K562 (cell line): ENCODE measurements around the gene AMPD1. TPM values are rescaled to one million over a fixed set of nuclear protein-coding genes. Genes with fewer than 3 reads are reported as not detected.

Experiments used
- CC2D1A ChIP-seq: fragments of 450-650 bp; IDR thresholded peaks from 2 replicates; pipeline ENCODE4 v1.6.1; 2017; ENCODE audit warnings: mild to moderate bottlenecking
- IFI16 ChIP-seq: fragments of 250-450 bp; sonication (Bioruptor Pico); IDR thresholded peaks from 2 replicates; pipeline ENCODE4 v2.1.2; 2022; ENCODE audit warnings: mild to moderate bottlenecking, inconsistent platforms
- KAT8 ChIP-seq: fragments of 450-650 bp; IDR thresholded peaks from 2 replicates; pipeline ENCODE4 v1.6.1; 2016; ENCODE audit warnings: low read depth, mild to moderate bottlenecking
- NCOA1 ChIP-seq: fragments of 450-650 bp; IDR thresholded peaks from 2 replicates; pipeline ENCODE4 v1.6.1; 2016; ENCODE audit warnings: low read depth
- OTX1 ChIP-seq: fragments of 450-650 bp; formaldehyde crosslinking; IDR thresholded peaks from 2 replicates; pipeline ENCODE4 v1.4.0; 2022; ENCODE audit warnings: mild to moderate bottlenecking
- SPI1 ChIP-seq: IDR thresholded peaks from 2 replicates; pipeline ENCODE4 v1.6.1; 2011; ENCODE audit warnings: low read depth, low read length, control low read depth, borderline replicate concordance
- TCF7L2 ChIP-seq: fragments of 150-350 bp; IDR thresholded peaks from 2 replicates; pipeline ENCODE4 v1.6.1; 2016; ENCODE audit warnings: low read depth, mild to moderate bottlenecking, low read length, moderate library complexity
- ZNF274 ChIP-seq: IDR thresholded peaks from 2 replicates; pipeline ENCODE4 v1.6.1; 2011; ENCODE audit warnings: low read depth, mild to moderate bottlenecking, low read length, moderate library complexity, borderline replicate concordance
- ZNF444 ChIP-seq: fragments of 250-450 bp; sonication (Bioruptor Pico); IDR thresholded peaks from 2 replicates; pipeline ENCODE4 v1.4.0; 2020; ENCODE audit warnings: mild to moderate bottlenecking, moderate library complexity
- ZNF707 ChIP-seq: fragments of 250-450 bp; sonication (Bioruptor Pico); conservative IDR thresholded peaks from 2 replicates; pipeline ENCODE4 v1.8.0; 2022; ENCODE audit warnings: inconsistent platforms, mild to moderate bottlenecking, moderate library complexity
- polyA plus RNA-seq, 8 experiments: library from polyadenylated mRNA; depleted of rRNA in 4 of 8; stranded (reverse) in 5 of 8; unstranded in 3 of 8; fragments of >200 nt; fragmentation: Nextera tagmentation in 2 of 8; fragmentation: Illumina TruSeq in 1 of 8; extraction: Ambion mirVana in 2 of 8; extraction: Trizol in 1 of 8; gene quantifications; 2 replicates each; pipeline versions ENCODE4 v1.2.1 to v1.2.3, GENCODE V29; 2011 to 2014; ENCODE audit warnings: inconsistent platforms in 1 of 8, missing spikeins in 1 of 8
- total RNA-seq, 7 experiments: library from RNA; depleted of rRNA in 6 of 7; stranded (reverse); fragments of >200 nt in 6 of 7; fragmentation: Illumina TruSeq in 2 of 7; extraction: Trizol in 2 of 7; gene quantifications; 2 replicates each; pipeline versions ENCODE4 v1.2.1 to v1.2.3, GENCODE V29; 2011 to 2021; ENCODE audit warnings: low replicate concordance in 1 of 7
- TF ChIP-seq, protein P1 (sequence below): fragments of 250-450 bp; sonication (Bioruptor Pico); IDR thresholded peaks from 2 replicates; pipeline ENCODE4 v1.4.0; 2020; ENCODE audit warnings: mild to moderate bottlenecking, moderate library complexity
- TF ChIP-seq, protein P2 (sequence below), 2 experiments: fragments of 450-650 bp; IDR thresholded peaks; 2 replicates each; pipeline ENCODE4 v1.6.1; 2018; ENCODE audit warnings: mild to moderate bottlenecking in 2 of 2, low read depth in 1 of 2; ENCODE audit not compliant: partially characterized antibody in 2 of 2
- TF ChIP-seq, protein P3 (sequence below): fragments of 250-450 bp; sonication (Bioruptor Pico); IDR thresholded peaks from 2 replicates; pipeline ENCODE4 v1.4.0; 2020; ENCODE audit warnings: mild to moderate bottlenecking, moderate library complexity, borderline replicate concordance
- TF ChIP-seq, protein P4 (sequence below): sonication (generic); formaldehyde crosslinking; IDR thresholded peaks from 2 replicates; pipeline ENCODE4 v1.4.0; 2020; ENCODE audit warnings: mild to moderate bottlenecking, missing genetic modification reagents

The AMPD1 gene
- total and polyA plus RNA-seq, 9 of the 15 experiments (the other 6 are each of a cell fraction or from before 2014, with no cell fraction given) = 0.04 to 0.17 TPM; not detected in 7

DNA sequence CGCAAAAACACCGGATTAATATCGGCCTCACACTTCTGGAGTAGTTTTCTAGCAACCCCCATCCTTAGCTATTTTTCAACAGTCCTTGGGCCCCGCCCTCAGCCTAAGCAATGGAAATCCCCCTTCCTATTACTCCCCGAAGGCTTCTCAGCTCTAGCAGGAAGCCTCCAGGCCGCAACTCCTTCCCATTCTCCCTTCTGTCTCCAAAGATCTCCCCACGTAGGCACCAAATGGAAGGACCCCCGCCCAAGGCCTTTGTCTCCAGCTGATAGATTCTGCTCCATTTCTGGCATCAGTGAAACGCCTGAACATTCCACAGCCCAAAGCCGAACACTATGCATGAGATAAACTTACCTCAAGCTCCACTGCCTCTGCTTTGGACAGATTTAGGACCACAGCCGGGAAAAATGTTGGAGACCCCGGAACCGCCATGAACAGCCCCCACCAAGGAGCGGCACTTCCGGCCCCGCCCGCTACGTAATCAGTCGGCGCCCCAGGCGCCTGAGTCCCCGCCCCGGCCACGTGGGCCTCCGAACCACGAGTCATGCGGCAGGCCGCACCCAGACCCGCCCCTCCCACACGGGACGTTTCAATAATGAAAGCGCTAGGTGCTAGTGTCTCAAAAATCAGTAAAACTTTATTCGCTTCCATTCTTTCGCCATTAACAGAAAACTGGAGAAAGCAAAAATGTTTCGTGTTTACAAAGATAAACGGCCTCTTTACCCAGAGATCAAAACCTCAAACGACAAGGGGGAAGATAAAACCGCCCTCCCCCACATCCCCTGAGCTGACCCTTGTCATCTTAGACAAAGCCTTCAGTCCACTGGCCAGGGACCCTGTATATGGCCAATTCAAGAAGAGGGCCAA is 21.2 kb upstream of the AMPD1 start, which contains the start of gene NRAS (continued):
- TF ChIP-seq ZNF274 = no peak
- TF ChIP-seq, protein P1, sequence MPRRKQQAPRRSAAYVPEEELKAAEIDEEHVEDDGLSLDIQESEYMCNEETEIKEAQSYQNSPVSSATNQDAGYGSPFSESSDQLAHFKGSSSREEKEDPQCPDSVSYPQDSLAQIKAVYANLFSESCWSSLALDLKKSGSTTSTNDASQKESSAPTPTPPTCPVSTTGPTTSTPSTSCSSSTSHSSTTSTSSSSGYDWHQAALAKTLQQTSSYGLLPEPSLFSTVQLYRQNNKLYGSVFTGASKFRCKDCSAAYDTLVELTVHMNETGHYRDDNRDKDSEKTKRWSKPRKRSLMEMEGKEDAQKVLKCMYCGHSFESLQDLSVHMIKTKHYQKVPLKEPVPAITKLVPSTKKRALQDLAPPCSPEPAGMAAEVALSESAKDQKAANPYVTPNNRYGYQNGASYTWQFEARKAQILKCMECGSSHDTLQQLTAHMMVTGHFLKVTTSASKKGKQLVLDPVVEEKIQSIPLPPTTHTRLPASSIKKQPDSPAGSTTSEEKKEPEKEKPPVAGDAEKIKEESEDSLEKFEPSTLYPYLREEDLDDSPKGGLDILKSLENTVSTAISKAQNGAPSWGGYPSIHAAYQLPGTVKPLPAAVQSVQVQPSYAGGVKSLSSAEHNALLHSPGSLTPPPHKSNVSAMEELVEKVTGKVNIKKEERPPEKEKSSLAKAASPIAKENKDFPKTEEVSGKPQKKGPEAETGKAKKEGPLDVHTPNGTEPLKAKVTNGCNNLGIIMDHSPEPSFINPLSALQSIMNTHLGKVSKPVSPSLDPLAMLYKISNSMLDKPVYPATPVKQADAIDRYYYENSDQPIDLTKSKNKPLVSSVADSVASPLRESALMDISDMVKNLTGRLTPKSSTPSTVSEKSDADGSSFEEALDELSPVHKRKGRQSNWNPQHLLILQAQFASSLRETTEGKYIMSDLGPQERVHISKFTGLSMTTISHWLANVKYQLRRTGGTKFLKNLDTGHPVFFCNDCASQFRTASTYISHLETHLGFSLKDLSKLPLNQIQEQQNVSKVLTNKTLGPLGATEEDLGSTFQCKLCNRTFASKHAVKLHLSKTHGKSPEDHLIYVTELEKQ (CRISPR knock-in tag) = no peak
- TF ChIP-seq TCF7L2 = peak; percentile 11; the same call in 1 of the 2 replicates
- TF ChIP-seq ZNF707 = no peak
- 0 out of 2 replicates have a peak, but pooled peaks have one; percentile 13 for TF ChIP-seq CC2D1A
- TF ChIP-seq, protein P2, sequence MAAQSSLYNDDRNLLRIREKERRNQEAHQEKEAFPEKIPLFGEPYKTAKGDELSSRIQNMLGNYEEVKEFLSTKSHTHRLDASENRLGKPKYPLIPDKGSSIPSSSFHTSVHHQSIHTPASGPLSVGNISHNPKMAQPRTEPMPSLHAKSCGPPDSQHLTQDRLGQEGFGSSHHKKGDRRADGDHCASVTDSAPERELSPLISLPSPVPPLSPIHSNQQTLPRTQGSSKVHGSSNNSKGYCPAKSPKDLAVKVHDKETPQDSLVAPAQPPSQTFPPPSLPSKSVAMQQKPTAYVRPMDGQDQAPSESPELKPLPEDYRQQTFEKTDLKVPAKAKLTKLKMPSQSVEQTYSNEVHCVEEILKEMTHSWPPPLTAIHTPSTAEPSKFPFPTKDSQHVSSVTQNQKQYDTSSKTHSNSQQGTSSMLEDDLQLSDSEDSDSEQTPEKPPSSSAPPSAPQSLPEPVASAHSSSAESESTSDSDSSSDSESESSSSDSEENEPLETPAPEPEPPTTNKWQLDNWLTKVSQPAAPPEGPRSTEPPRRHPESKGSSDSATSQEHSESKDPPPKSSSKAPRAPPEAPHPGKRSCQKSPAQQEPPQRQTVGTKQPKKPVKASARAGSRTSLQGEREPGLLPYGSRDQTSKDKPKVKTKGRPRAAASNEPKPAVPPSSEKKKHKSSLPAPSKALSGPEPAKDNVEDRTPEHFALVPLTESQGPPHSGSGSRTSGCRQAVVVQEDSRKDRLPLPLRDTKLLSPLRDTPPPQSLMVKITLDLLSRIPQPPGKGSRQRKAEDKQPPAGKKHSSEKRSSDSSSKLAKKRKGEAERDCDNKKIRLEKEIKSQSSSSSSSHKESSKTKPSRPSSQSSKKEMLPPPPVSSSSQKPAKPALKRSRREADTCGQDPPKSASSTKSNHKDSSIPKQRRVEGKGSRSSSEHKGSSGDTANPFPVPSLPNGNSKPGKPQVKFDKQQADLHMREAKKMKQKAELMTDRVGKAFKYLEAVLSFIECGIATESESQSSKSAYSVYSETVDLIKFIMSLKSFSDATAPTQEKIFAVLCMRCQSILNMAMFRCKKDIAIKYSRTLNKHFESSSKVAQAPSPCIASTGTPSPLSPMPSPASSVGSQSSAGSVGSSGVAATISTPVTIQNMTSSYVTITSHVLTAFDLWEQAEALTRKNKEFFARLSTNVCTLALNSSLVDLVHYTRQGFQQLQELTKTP (IDR thresholded peaks at IDR 0.05; ENCODE audit: low read depth in 1 of 2, partially characterized antibody in 2 of 2) = peak; percentile 24 to 76
- 0 out of 2 replicates have a peak, but pooled peaks have one; percentile 55 for TF ChIP-seq OTX1 (CRISPR knock-in tag)
- peak; percentile 50; the same call in 1 of the 2 replicates for TF ChIP-seq NCOA1
- TF ChIP-seq, protein P3, sequence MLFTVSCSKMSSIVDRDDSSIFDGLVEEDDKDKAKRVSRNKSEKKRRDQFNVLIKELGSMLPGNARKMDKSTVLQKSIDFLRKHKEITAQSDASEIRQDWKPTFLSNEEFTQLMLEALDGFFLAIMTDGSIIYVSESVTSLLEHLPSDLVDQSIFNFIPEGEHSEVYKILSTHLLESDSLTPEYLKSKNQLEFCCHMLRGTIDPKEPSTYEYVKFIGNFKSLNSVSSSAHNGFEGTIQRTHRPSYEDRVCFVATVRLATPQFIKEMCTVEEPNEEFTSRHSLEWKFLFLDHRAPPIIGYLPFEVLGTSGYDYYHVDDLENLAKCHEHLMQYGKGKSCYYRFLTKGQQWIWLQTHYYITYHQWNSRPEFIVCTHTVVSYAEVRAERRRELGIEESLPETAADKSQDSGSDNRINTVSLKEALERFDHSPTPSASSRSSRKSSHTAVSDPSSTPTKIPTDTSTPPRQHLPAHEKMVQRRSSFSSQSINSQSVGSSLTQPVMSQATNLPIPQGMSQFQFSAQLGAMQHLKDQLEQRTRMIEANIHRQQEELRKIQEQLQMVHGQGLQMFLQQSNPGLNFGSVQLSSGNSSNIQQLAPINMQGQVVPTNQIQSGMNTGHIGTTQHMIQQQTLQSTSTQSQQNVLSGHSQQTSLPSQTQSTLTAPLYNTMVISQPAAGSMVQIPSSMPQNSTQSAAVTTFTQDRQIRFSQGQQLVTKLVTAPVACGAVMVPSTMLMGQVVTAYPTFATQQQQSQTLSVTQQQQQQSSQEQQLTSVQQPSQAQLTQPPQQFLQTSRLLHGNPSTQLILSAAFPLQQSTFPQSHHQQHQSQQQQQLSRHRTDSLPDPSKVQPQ (CRISPR knock-in tag) = no peak
- no peak for TF ChIP-seq ZNF444 (CRISPR knock-in tag)
- peak; percentile 18; the same call in 1 of the 2 replicates for TF ChIP-seq SPI1
- no peak for TF ChIP-seq KAT8
- TF ChIP-seq, protein P4, sequence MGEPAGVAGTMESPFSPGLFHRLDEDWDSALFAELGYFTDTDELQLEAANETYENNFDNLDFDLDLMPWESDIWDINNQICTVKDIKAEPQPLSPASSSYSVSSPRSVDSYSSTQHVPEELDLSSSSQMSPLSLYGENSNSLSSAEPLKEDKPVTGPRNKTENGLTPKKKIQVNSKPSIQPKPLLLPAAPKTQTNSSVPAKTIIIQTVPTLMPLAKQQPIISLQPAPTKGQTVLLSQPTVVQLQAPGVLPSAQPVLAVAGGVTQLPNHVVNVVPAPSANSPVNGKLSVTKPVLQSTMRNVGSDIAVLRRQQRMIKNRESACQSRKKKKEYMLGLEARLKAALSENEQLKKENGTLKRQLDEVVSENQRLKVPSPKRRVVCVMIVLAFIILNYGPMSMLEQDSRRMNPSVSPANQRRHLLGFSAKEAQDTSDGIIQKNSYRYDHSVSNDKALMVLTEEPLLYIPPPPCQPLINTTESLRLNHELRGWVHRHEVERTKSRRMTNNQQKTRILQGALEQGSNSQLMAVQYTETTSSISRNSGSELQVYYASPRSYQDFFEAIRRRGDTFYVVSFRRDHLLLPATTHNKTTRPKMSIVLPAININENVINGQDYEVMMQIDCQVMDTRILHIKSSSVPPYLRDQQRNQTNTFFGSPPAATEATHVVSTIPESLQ (CRISPR knock-in tag) = 0 out of 2 replicates have a peak, but pooled peaks have one; percentile 42
- TF ChIP-seq IFI16 (CRISPR knock-in tag) = no peak
